Panc1 (cell line): ENCODE measurements around the gene PPP1R1C. TPM values are rescaled to one million over a fixed set of nuclear protein-coding genes. Genes with fewer than 3 reads are reported as not detected.

Experiments
- ATAC-seq: fragments of 200-7000 bp; cut with Tn5 transposase; 2 replicates; pipeline ENCODE4 v1.9.1; 2020; ENCODE audit warnings: mild to moderate bottlenecking, moderate library complexity
- BruUV-seq: library from RNA; stranded (reverse); fragments of 400-500 nt; replicated peaks from 2 replicates; lab custom pipeline; 2021; lab: Mats Ljungman, UMichigan
- CTCF ChIA-PET: fragments of 300-600 bp; sonication (Branson Sonifier 250); formaldehyde crosslinking; loops from one replicate; lab custom pipeline; 2022; ENCODE audit warnings: antibody characterized with exemption; lab: Charles Lee
- POLR2A ChIA-PET: fragments of 300-600 bp; sonication (Branson Sonifier 250); formaldehyde crosslinking; loops from one replicate; lab custom pipeline; 2022; ENCODE audit warnings: antibody characterized with exemption; lab: Charles Lee
- DNase-seq: peaks from one replicate; pipeline ENCODE4 v3.0.0-alpha.2; 2010; ENCODE audit warnings: low read depth, low spot score
- H3K27ac ChIP-seq: 2 replicates; pipeline ENCODE4 v1.5.1; 2011; ENCODE audit warnings: mild to moderate bottlenecking, low read length, inconsistent platforms
- H3K27me3 ChIP-seq: fragments of 200-500 bp; sonication (Bioruptor generic); 2 replicates; pipeline ENCODE4 v1.6.0; 2014; ENCODE audit warnings: low read length, inconsistent platforms; ENCODE audit not compliant: control insufficient read depth, insufficient read depth
- H3K36me3 ChIP-seq: fragments of 200-500 bp; sonication (Bioruptor generic); 2 replicates; pipeline ENCODE4 v1.5.1; 2014; ENCODE audit warnings: inconsistent platforms, mild to moderate bottlenecking, low read length, moderate library complexity; ENCODE audit not compliant: control insufficient read depth, insufficient read depth
- H3K4me1 ChIP-seq: 2 replicates; pipeline ENCODE4 v1.5.1; 2011; ENCODE audit warnings: inconsistent platforms, mild to moderate bottlenecking, low read length, moderate library complexity; ENCODE audit not compliant: control insufficient read depth, insufficient read depth
- H3K4me3 ChIP-seq, 2 experiments: 2 replicates each; pipeline ENCODE4 v1.5.1; 2011 to 2012; ENCODE audit warnings: low read depth in 2 of 2, low read length in 2 of 2, mild to moderate bottlenecking in 2 of 2, inconsistent platforms in 1 of 2, moderate library complexity in 1 of 2
- H3K9me3 ChIP-seq: fragments of 200-500 bp; sonication (Bioruptor generic); 2 replicates; pipeline ENCODE4 v1.5.1; 2014; ENCODE audit warnings: low read depth, mild to moderate bottlenecking, inconsistent platforms, low read length, moderate library complexity; ENCODE audit not compliant: control insufficient read depth, insufficient read depth
- CTCF ChIP-seq: fragments of 450-650 bp; IDR thresholded peaks from 2 replicates; pipeline ENCODE4 v1.5.1; 2017; ENCODE audit warnings: mild to moderate bottlenecking
- POLR2AphosphoS5 ChIP-seq: IDR thresholded peaks from 2 replicates; pipeline ENCODE4 v1.6.1; 2012; ENCODE audit warnings: mild to moderate bottlenecking, low read depth, low read length, moderate library complexity
- SIN3A ChIP-seq: IDR thresholded peaks from 2 replicates; pipeline ENCODE4 v1.6.1; 2012; ENCODE audit warnings: low read depth, mild to moderate bottlenecking, low read length, moderate library complexity, borderline replicate concordance; ENCODE audit not compliant: insufficient read depth
- TCF7L2 ChIP-seq: IDR thresholded peaks from 2 replicates; pipeline ENCODE4 v1.6.1; 2011; ENCODE audit warnings: mild to moderate bottlenecking, low read depth, low read length, inconsistent platforms
- in situ Hi-C: cut with HindIII; loops from 2 replicates; pipeline ENCODE4 v1.10.0; 2016; ENCODE audit warnings: low sequenced_read_pairs, low pct_unique_long_range_greater_than_20kb
- intact Hi-C: fragments of 100-400 bp; cut with micrococcal nuclease; formaldehyde crosslinking; loops from one replicate; pipeline ENCODE4 v1.10.0; 2022; ENCODE audit not compliant: unreplicated experiment
- total RNA-seq: library from RNA; stranded (reverse); gene quantifications from one replicate; pipeline ENCODE4 v1.2.1, GENCODE V29; 2021; ENCODE audit not compliant: unreplicated experiment
- TF ChIP-seq, protein P1 (sequence below), 2 experiments: IDR thresholded peaks; 2 replicates each; pipeline ENCODE4 v1.6.1; 2011 to 2012; ENCODE audit warnings: low read depth in 2 of 2, control low read depth in 1 of 2, low read length in 1 of 2, mild to moderate bottlenecking in 1 of 2, moderate library complexity in 1 of 2; ENCODE audit not compliant: insufficient read depth in 1 of 2

The PPP1R1C gene
- total RNA-seq, 1 experiment from 2014 or later = 2.6 TPM

DNA sequence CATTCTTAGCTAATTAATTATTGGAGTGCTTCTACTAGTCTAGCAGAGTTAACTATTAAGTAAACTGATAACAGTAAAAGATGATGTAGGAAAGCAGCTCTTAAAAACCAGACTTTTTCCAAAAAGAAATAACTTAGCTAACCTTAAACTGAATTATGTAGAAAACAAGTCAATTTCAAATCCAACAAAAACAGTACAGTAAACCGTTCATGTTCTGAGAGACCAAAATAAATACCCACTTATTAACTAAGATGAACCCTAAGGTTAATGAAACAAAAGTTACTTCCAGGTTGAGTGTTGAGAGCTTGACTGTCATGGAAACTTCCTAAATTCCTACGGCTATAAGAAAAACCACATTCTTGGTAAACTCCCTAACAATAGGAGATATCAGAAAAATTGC, 181.2 kb downstream of the PPP1R1C start:
- Histone ChIP-seq H3K27ac (no peak overlapping the region), H3K36me3 (no peaks in the 10 kb centered on the region), H3K9me3 (no peaks in the 10 kb centered on the region), H3K4me1 (no peaks in the 10 kb centered on the region), H3K27me3 (no peaks in the 10 kb centered on the region), H3K4me3 (no peak overlapping the region)
- ChIA-PET CTCF (no interaction called here), POLR2A (no interaction called here)
- TF ChIP-seq TCF7L2 (no peak), SIN3A (no peak), CTCF (no peak), POLR2AphosphoS5 (no peak)
- TF ChIP-seq, protein P1, sequence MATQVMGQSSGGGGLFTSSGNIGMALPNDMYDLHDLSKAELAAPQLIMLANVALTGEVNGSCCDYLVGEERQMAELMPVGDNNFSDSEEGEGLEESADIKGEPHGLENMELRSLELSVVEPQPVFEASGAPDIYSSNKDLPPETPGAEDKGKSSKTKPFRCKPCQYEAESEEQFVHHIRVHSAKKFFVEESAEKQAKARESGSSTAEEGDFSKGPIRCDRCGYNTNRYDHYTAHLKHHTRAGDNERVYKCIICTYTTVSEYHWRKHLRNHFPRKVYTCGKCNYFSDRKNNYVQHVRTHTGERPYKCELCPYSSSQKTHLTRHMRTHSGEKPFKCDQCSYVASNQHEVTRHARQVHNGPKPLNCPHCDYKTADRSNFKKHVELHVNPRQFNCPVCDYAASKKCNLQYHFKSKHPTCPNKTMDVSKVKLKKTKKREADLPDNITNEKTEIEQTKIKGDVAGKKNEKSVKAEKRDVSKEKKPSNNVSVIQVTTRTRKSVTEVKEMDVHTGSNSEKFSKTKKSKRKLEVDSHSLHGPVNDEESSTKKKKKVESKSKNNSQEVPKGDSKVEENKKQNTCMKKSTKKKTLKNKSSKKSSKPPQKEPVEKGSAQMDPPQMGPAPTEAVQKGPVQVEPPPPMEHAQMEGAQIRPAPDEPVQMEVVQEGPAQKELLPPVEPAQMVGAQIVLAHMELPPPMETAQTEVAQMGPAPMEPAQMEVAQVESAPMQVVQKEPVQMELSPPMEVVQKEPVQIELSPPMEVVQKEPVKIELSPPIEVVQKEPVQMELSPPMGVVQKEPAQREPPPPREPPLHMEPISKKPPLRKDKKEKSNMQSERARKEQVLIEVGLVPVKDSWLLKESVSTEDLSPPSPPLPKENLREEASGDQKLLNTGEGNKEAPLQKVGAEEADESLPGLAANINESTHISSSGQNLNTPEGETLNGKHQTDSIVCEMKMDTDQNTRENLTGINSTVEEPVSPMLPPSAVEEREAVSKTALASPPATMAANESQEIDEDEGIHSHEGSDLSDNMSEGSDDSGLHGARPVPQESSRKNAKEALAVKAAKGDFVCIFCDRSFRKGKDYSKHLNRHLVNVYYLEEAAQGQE (IDR thresholded peaks at IDR 0.05; ENCODE audit: insufficient read depth in 1 of 2, low read depth in 2 of 2, low read length in 1 of 2) = no peak
- no TSS peak for BruUV-seq
- in situ Hi-C loops (no loop called here), intact Hi-C loops (no loop called here)
- DNase-seq = no peak
- ATAC-seq = no peak

Other genes with a start within 250 kb of the PPP1R1C start
- 261 TPM for gene ITPRID2, start 94.1 kb upstream of the PPP1R1C start, total RNA-seq